AG09319 (cell line): Measurements from ENCODE around the gene MYO18B.

Source experiments
- DNase-seq: peaks from one replicate; pipeline ENCODE4 v3.0.0-alpha.2; 2010; ENCODE audit warnings: low read depth; ENCODE audit errors: extremely low read depth
- CTCF ChIP-seq: IDR thresholded peaks from 2 replicates; pipeline ENCODE4 v1.5.1; 2011; ENCODE audit warnings: low read depth, mild to moderate bottlenecking, inconsistent platforms, low read length, moderate library complexity

MYO18B gene

GRCh38 chr22:25777870-25778269, 35.9 kb downstream of the MYO18B start:
- TF ChIP-seq CTCF, result peak; percentile 38
- no peak for DNase-seq

- no peak for DNase-seq
- no peak for TF ChIP-seq CTCF
These were observed 37.4 kb downstream of the MYO18B start for GRCh38 chr22:25779426-25779825.

- DNase-seq, result no peak
- TF ChIP-seq CTCF, result no peak
These were observed 37.9 kb downstream of the MYO18B start for GRCh38 chr22:25779890-25780289.

- DNase-seq, result no peak
- TF ChIP-seq CTCF, result no peak
These were observed 38.7 kb downstream of the MYO18B start for GRCh38 chr22:25780673-25781072.

- no peak for TF ChIP-seq CTCF
- no peak for DNase-seq
These were observed 39.8 kb downstream of the MYO18B start for GRCh38 chr22:25781801-25782200.

- TF ChIP-seq CTCF, result no peak
- DNase-seq, result no peak
These were observed 40.8 kb downstream of the MYO18B start for GRCh38 chr22:25782831-25783230.

GRCh38 chr22:25783856-25784255, 41.9 kb downstream of the MYO18B start:
- no peak for DNase-seq
- no peak for TF ChIP-seq CTCF
